KMS-11 (cell line): ENCODE data around the gene DLX5.

Source experiments
- H2AFZ ChIP-seq: fragments of 200-600 bp; sonication (generic); 2 replicates; pipeline ENCODE4 v1.6.1; 2016; ENCODE audit warnings: antibody characterized with exemption, mixed run types, low read depth
- H3K27ac ChIP-seq: fragments of 200-600 bp; sonication (generic); 2 replicates; pipeline ENCODE4 v1.6.1; 2016; ENCODE audit warnings: mild to moderate bottlenecking, mixed run types
- H3K27me3 ChIP-seq: fragments of 200-600 bp; sonication (generic); 2 replicates; pipeline ENCODE4 v1.6.1; 2017; ENCODE audit warnings: mild to moderate bottlenecking, low read depth, mixed run types, moderate library complexity; ENCODE audit not compliant: insufficient read depth
- H3K36me3 ChIP-seq: fragments of 200-600 bp; sonication (generic); 2 replicates; pipeline ENCODE4 v1.6.1; 2017; ENCODE audit warnings: mild to moderate bottlenecking, mixed run types; ENCODE audit not compliant: insufficient read depth
- H3K4me1 ChIP-seq: fragments of 200-600 bp; sonication (generic); 2 replicates; pipeline ENCODE4 v1.6.1; 2016; ENCODE audit warnings: mild to moderate bottlenecking, low read depth, mixed run types; ENCODE audit not compliant: poor library complexity, severe bottlenecking
- H3K4me2 ChIP-seq: fragments of 200-600 bp; sonication (generic); 2 replicates; pipeline ENCODE4 v1.7.0; 2016; ENCODE audit warnings: mild to moderate bottlenecking, mixed run types
- H3K4me3 ChIP-seq: fragments of 200-600 bp; sonication (generic); IDR thresholded peaks from 2 replicates; pipeline ENCODE4 v1.6.1; 2017; ENCODE audit warnings: low read depth, low read length, mixed read lengths; ENCODE audit not compliant: insufficient read depth
- H3K79me2 ChIP-seq: fragments of 200-600 bp; sonication (generic); 2 replicates; pipeline ENCODE4 v1.6.1; 2016; ENCODE audit warnings: low read depth, mixed run types; ENCODE audit not compliant: insufficient read depth
- H3K9ac ChIP-seq: fragments of 200-600 bp; sonication (generic); 2 replicates; pipeline ENCODE4 v1.6.1; 2016; ENCODE audit warnings: mild to moderate bottlenecking, mixed run types
- H4K20me1 ChIP-seq: fragments of 200-600 bp; sonication (generic); 2 replicates; pipeline ENCODE4 v1.6.1; 2016; ENCODE audit warnings: mild to moderate bottlenecking, mixed run types; ENCODE audit not compliant: insufficient read depth
- TF ChIP-seq, protein P1 (sequence below): fragments of 200-600 bp; sonication (generic); conservative IDR thresholded peaks from 2 replicates; pipeline ENCODE4 v1.6.1; 2017; ENCODE audit warnings: low read depth, mild to moderate bottlenecking, antibody characterized with exemption, low read length, moderate library complexity, mixed read lengths

The DLX5 gene

GRCh38 chr7:97012365-97013133, 12.1 kb downstream of the DLX5 start:
- H3K79me2 ChIP-seq, result no peaks in the 10 kb centered on the region
- H3K27me3 ChIP-seq, result no peaks in the 10 kb centered on the region
- no peak overlapping the region for H3K4me3 ChIP-seq
- no peak overlapping the region for H2AFZ ChIP-seq
- no peak overlapping the region for H3K4me2 ChIP-seq
- no peak overlapping the region for H3K9ac ChIP-seq
- H3K27ac ChIP-seq, result no peak overlapping the region
- TF ChIP-seq, protein P1, sequence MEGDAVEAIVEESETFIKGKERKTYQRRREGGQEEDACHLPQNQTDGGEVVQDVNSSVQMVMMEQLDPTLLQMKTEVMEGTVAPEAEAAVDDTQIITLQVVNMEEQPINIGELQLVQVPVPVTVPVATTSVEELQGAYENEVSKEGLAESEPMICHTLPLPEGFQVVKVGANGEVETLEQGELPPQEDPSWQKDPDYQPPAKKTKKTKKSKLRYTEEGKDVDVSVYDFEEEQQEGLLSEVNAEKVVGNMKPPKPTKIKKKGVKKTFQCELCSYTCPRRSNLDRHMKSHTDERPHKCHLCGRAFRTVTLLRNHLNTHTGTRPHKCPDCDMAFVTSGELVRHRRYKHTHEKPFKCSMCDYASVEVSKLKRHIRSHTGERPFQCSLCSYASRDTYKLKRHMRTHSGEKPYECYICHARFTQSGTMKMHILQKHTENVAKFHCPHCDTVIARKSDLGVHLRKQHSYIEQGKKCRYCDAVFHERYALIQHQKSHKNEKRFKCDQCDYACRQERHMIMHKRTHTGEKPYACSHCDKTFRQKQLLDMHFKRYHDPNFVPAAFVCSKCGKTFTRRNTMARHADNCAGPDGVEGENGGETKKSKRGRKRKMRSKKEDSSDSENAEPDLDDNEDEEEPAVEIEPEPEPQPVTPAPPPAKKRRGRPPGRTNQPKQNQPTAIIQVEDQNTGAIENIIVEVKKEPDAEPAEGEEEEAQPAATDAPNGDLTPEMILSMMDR, result no peak
- H3K36me3 ChIP-seq, result no peaks in the 10 kb centered on the region
- H3K4me1 ChIP-seq, result no peaks in the 10 kb centered on the region
- no peaks in the 10 kb centered on the region for H4K20me1 ChIP-seq

GRCh38 chr7:97011536-97012364, 12.9 kb downstream of the DLX5 start:
- H3K4me3 ChIP-seq, result no peak overlapping the region
- H3K4me1 ChIP-seq, result no peaks in the 10 kb centered on the region
- TF ChIP-seq, protein P1, result no peak
- H3K79me2 ChIP-seq, result no peaks in the 10 kb centered on the region
- H2AFZ ChIP-seq, result no peak overlapping the region
- H4K20me1 ChIP-seq, result no peaks in the 10 kb centered on the region
- no peak overlapping the region for H3K27ac ChIP-seq
- H3K36me3 ChIP-seq, result no peaks in the 10 kb centered on the region
- no peak overlapping the region for H3K4me2 ChIP-seq
- H3K9ac ChIP-seq, result no peak overlapping the region
- no peaks in the 10 kb centered on the region for H3K27me3 ChIP-seq

DNA sequence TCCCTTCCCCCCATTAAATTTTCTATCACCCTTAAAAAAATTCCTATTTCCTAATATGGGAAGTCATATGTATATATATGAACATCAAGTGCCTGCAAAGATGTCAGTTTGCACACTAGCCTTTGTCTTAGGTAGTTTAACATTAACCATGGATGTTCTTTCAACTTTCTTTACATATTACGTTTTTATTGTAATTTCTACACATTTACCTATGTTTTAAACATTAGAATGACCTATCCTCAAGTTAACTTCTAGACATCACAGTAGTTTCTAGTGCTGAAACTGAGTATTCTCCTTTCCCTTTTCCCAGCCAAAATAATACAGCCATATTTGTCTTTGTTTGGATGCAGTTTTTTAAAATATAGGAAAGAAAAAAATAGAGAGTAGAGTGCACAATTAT, 13.5 kb downstream of the DLX5 start:
- no peak overlapping the region for H3K27ac ChIP-seq
- no peaks in the 10 kb centered on the region for H3K4me1 ChIP-seq
- no peak overlapping the region for H3K9ac ChIP-seq
- no peaks in the 10 kb centered on the region for H4K20me1 ChIP-seq
- H3K36me3 ChIP-seq, result no peaks in the 10 kb centered on the region
- H3K27me3 ChIP-seq, result no peaks in the 10 kb centered on the region
- no peak overlapping the region for H3K4me2 ChIP-seq
- H2AFZ ChIP-seq, result no peak overlapping the region
- no peaks in the 10 kb centered on the region for H3K79me2 ChIP-seq
- no peak overlapping the region for H3K4me3 ChIP-seq
- TF ChIP-seq, protein P1, result no peak

- H3K79me2 ChIP-seq, result no peaks in the 10 kb centered on the region
- H3K4me2 ChIP-seq, result no peak overlapping the region
- H3K27ac ChIP-seq, result no peak overlapping the region
- H3K4me1 ChIP-seq, result no peaks in the 10 kb centered on the region
- H4K20me1 ChIP-seq, result no peaks in the 10 kb centered on the region
- H2AFZ ChIP-seq, result no peak overlapping the region
- H3K4me3 ChIP-seq, result no peak overlapping the region
- TF ChIP-seq, protein P1, result no peak
- H3K36me3 ChIP-seq, result no peaks in the 10 kb centered on the region
- no peak overlapping the region for H3K9ac ChIP-seq
- no peaks in the 10 kb centered on the region for H3K27me3 ChIP-seq
These were observed 14.6 kb downstream of the DLX5 start for GRCh38 chr7:97009753-97010732.
